PC-9 (cell line): ENCODE results near the gene INCA1.

Source experiments
- CTCF ChIP-seq: fragments of 200-600 bp; sonication (generic); conservative IDR thresholded peaks from 2 replicates; pipeline ENCODE4 v1.6.1; 2017; ENCODE audit warnings: mixed run types, antibody characterized with exemption, mild to moderate bottlenecking, moderate library complexity
- EZH2 ChIP-seq: fragments of 200-600 bp; sonication (generic); IDR thresholded peaks from 2 replicates; pipeline ENCODE4 v1.8.0; 2017; ENCODE audit warnings: antibody characterized with exemption, low read depth

- no peak for TF ChIP-seq CTCF
- TF ChIP-seq EZH2 = no peak
These were observed 24.6 kb downstream of the INCA1 start for GRCh38 chr17:4972752-4973151.
